Natural killer cell (primary cell): ENCODE data around the gene MYO16. TPM values are rescaled to one million over a fixed set of nuclear protein-coding genes. Genes with fewer than 3 reads are reported as not detected.

Experiments used
- ATAC-seq, 3 donors: fragments of 150-1000 bp in 2 of 3; fragments of 200-7000 bp in 1 of 3; cut with Tn5 transposase; 1 replicate in 1 of 3; 2 replicates in 2 of 3; pipeline ENCODE4 v1.10.0; 2021; ENCODE audit warnings: mild to moderate bottlenecking in 2 of 3, moderate library complexity in 2 of 3
- DNase-seq, 2 donors: peaks; one replicate each; pipeline versions ENCODE4 v3.0.0 to v3.0.0-alpha.2; 2013 to 2021; ENCODE audit warnings: mixed read lengths in 1 of 2
- H3K27ac ChIP-seq: one replicate; pipeline ENCODE4 v1.5.1; 2013; ENCODE audit warnings: mild to moderate bottlenecking, low read length
- H3K27me3 ChIP-seq: one replicate; pipeline ENCODE4 v1.6.1; 2013; ENCODE audit warnings: low read length; ENCODE audit not compliant: control insufficient read depth, insufficient read depth
- H3K36me3 ChIP-seq: one replicate; pipeline ENCODE4 v1.6.1; 2013; ENCODE audit warnings: low read length; ENCODE audit not compliant: control insufficient read depth, insufficient read depth
- H3K4me1 ChIP-seq: one replicate; pipeline ENCODE4 v1.6.1; 2013; ENCODE audit warnings: low read length; ENCODE audit not compliant: control insufficient read depth, insufficient read depth
- H3K4me3 ChIP-seq: one replicate; pipeline ENCODE4 v1.5.1; 2013; ENCODE audit warnings: low read length
- H3K9me3 ChIP-seq: one replicate; pipeline ENCODE4 v1.6.1; 2013; ENCODE audit warnings: low read length; ENCODE audit not compliant: control insufficient read depth, insufficient read depth
- H3K27ac Mint-ChIP-seq, 2 donors: one replicate each; pipeline ENCODE4 v1.8.0; 2022; ENCODE audit warnings: mild to moderate bottlenecking in 2 of 2, mixed read lengths in 2 of 2, moderate library complexity in 1 of 2
- H3K27me3 Mint-ChIP-seq, 2 donors: one replicate each; pipeline ENCODE4 v1.8.0; 2022; ENCODE audit warnings: low read depth in 2 of 2, mixed read lengths in 2 of 2
- H3K36me3 Mint-ChIP-seq: one replicate; pipeline ENCODE4 v1.8.0; 2022; ENCODE audit warnings: mixed read lengths
- H3K4me1 Mint-ChIP-seq, 2 donors: one replicate each; pipeline ENCODE4 v1.8.0; 2022; ENCODE audit warnings: mixed read lengths in 2 of 2
- H3K4me3 Mint-ChIP-seq: one replicate; pipeline ENCODE4 v1.8.0; 2022; ENCODE audit warnings: mild to moderate bottlenecking, moderate library complexity, mixed read lengths
- H3K9me3 Mint-ChIP-seq, 2 donors: one replicate each; pipeline ENCODE4 v1.8.0; 2022; ENCODE audit warnings: mixed read lengths in 2 of 2
- CTCF ChIP-seq: fragments of 200-600 bp; IDR thresholded peaks from one replicate; pipeline ENCODE4 v1.8.0; 2022; ENCODE audit warnings: antibody characterized with exemption
- WGBS: methylation state at CpG from one replicate; pipeline ENCODE4 v1.1.7; 2013; ENCODE audit warnings: missing lambda C conversion rate; ENCODE audit not compliant: insufficient coverage; 5-methylcytosine and 5-hydroxymethylcytosine counted together
- intact Hi-C: fragments of 100-400 bp; cut with micrococcal nuclease; formaldehyde crosslinking; loops from one replicate; pipeline ENCODE4 v1.14.2; 2022
- total RNA-seq, 4 donors: library from RNA; stranded (reverse); fragments of 120-200 nt in 1 of 4; gene quantifications; one replicate each; pipeline versions ENCODE4 v1.2.3 to v1.2.4, GENCODE V29; 2013 to 2022

The MYO16 gene
- total RNA-seq, 3 donors from 2014 or later (not counting 1 experiment from before 2014, with no cell fraction given) = 0.28 TPM; not detected in 2

GRCh38 chr13:109244566-109244965 lies 615.2 kb downstream of the MYO16 start:
- 98% methylated on average over 5 of the region's 7 CpGs for WGBS
- ATAC-seq = no peak

GRCh38 chr13:109246001-109246400 lies 616.6 kb downstream of the MYO16 start:
- intact Hi-C loops = no loop called here
- TF ChIP-seq CTCF = no peak
- no peak for DNase-seq
- Histone ChIP-seq H3K4me1 (no peaks in the 10 kb centered on the region), H3K27ac (no peak overlapping the region), H3K27me3 (no peaks in the 10 kb centered on the region), H3K4me3 (no peak overlapping the region), H3K9me3 (no peaks in the 10 kb centered on the region), H3K36me3 (no peaks in the 10 kb centered on the region)
- WGBS = 89% methylated on average over 1 of the region's 1 CpG
- Mint-ChIP-seq H3K27me3 (no peaks in the 10 kb centered on the region), H3K9me3 (peaks cover 0 to 3% of the 10 kb centered on the region in 2 donors), H3K27ac (no peak overlapping the region), H3K4me3 (no peak overlapping the region), H3K36me3 (peaks cover 21% of the 10 kb centered on the region), H3K4me1 (no peaks in the 10 kb centered on the region)
- ATAC-seq = no peak

More at GRCh38 chr13:109244566-109244965, 615.2 kb downstream of the MYO16 start:
- Histone ChIP-seq H3K4me1 (no peaks in the 10 kb centered on the region), H3K4me3 (no peak overlapping the region), H3K9me3 (no peaks in the 10 kb centered on the region), H3K27me3 (peaks cover 3% of the 10 kb centered on the region), H3K36me3 (no peaks in the 10 kb centered on the region), H3K27ac (no peak overlapping the region)
- intact Hi-C loops = no loop called here
- TF ChIP-seq CTCF = no peak
- Mint-ChIP-seq H3K27ac (no peak overlapping the region), H3K36me3 (peaks cover 21% of the 10 kb centered on the region), H3K4me3 (no peak overlapping the region), H3K27me3 (peaks cover 6 to 8% of the 10 kb centered on the region in 2 donors), H3K4me1 (no peaks in the 10 kb centered on the region), H3K9me3 (peaks cover 0 to 3% of the 10 kb centered on the region in 2 donors)
- DNase-seq = no peak

- peaks cover 0 to 3% of the 10 kb centered on the region in 2 donors for H3K9me3 Mint-ChIP-seq
- 86% methylated on average over 3 of the region's 4 CpGs for WGBS
- Histone ChIP-seq H3K27ac (no peak overlapping the region), H3K4me3 (no peak overlapping the region), H3K9me3 (no peaks in the 10 kb centered on the region), H3K4me1 (peaks cover 4% of the 10 kb centered on the region), H3K27me3 (no peaks in the 10 kb centered on the region), H3K36me3 (no peaks in the 10 kb centered on the region)
- intact Hi-C loops = no loop called here
- ATAC-seq = no peak
- H3K4me1 Mint-ChIP-seq = peaks cover 3 to 9% of the 10 kb centered on the region in 2 donors
- TF ChIP-seq CTCF = no peak
- no peaks in the 10 kb centered on the region for H3K27me3 Mint-ChIP-seq
- H3K27ac Mint-ChIP-seq = no peak overlapping the region
- peaks cover 21% of the 10 kb centered on the region for H3K36me3 Mint-ChIP-seq
- no peak for DNase-seq
- H3K4me3 Mint-ChIP-seq = no peak overlapping the region
Observed at GRCh38 chr13:109249780-109250528, 620.5 kb downstream of the MYO16 start.
